Testis (tissue), 3 donors: ENCODE results near the gene CALR. TPM values are rescaled to one million over a fixed set of nuclear protein-coding genes. Genes with fewer than 3 reads are reported as not detected.

Experiments
- DNase-seq: peaks from one replicate; pipeline ENCODE4 v3.0.0-alpha.2; 2019
- H3K27ac ChIP-seq, 2 donors: fragments of 200-600 bp; sonication (generic); one replicate each; pipeline ENCODE4 v1.5.1; 2019
- H3K27me3 ChIP-seq: fragments of 200-600 bp; sonication (generic); one replicate; pipeline ENCODE4 v1.5.1; 2019
- H3K36me3 ChIP-seq: fragments of 200-600 bp; sonication (generic); one replicate; pipeline ENCODE4 v1.5.1; 2017; ENCODE audit warnings: low read depth; ENCODE audit errors: missing control alignments
- H3K4me1 ChIP-seq: fragments of 200-600 bp; sonication (generic); one replicate; pipeline ENCODE4 v1.5.1; 2019
- H3K4me3 ChIP-seq, 2 donors: fragments of 200-600 bp; sonication (generic); one replicate each; pipeline ENCODE4 v1.5.1; 2017 to 2019
- H3K9me3 ChIP-seq: fragments of 200-600 bp; sonication (generic); one replicate; pipeline ENCODE4 v1.5.1; 2017
- POLR2A ChIP-seq: fragments of 450-650 bp; IDR thresholded peaks from one replicate; pipeline ENCODE4 v1.6.1; 2017; ENCODE audit warnings: antibody characterized with exemption, mild to moderate bottlenecking, moderate library complexity
- WGBS, 2 donors: methylation state at CpG; one replicate each; pipeline ENCODE4 v1.1.5; 2018; 5-methylcytosine and 5-hydroxymethylcytosine counted together
- intact Hi-C: fragments of 100-400 bp; cut with DNase I; formaldehyde crosslinking; loops from one replicate; pipeline ENCODE4 v1.15.1; 2023; ENCODE audit warnings: low total_unique reads
- polyA plus RNA-seq: library from polyadenylated mRNA; stranded (reverse); fragments of 350-450 nt; fragmentation: Illumina TruSeq; extraction: RNeasy Lipid Tissue Mini Kit (QIAGEN cat#74804); gene quantifications from one replicate; pipeline ENCODE4 v1.2.3, GENCODE V29; 2014; ENCODE audit warnings: low read depth, low replicate concordance; ENCODE audit not compliant: insufficient read depth
- total RNA-seq, 2 donors: library from RNA; depleted of rRNA; stranded (reverse); fragments of >200 nt; gene quantifications; one replicate each; pipeline ENCODE4 v1.2.3, GENCODE V29; 2016
- TF ChIP-seq, protein P1 (sequence below), 3 experiments: fragments of 450-650 bp in 2 of 3; fragments of 200-600 bp in 1 of 3; sonication (generic) in 1 of 3; IDR thresholded peaks; one replicate each; pipeline ENCODE4 v1.5.1; 2016 to 2019; ENCODE audit warnings: antibody characterized with exemption in 3 of 3, mild to moderate bottlenecking in 2 of 3, moderate library complexity in 1 of 3

The CALR gene
- total and polyA plus RNA-seq, 3 donors from 2014 or later: 389 to 538 (median 467) TPM

DNA sequence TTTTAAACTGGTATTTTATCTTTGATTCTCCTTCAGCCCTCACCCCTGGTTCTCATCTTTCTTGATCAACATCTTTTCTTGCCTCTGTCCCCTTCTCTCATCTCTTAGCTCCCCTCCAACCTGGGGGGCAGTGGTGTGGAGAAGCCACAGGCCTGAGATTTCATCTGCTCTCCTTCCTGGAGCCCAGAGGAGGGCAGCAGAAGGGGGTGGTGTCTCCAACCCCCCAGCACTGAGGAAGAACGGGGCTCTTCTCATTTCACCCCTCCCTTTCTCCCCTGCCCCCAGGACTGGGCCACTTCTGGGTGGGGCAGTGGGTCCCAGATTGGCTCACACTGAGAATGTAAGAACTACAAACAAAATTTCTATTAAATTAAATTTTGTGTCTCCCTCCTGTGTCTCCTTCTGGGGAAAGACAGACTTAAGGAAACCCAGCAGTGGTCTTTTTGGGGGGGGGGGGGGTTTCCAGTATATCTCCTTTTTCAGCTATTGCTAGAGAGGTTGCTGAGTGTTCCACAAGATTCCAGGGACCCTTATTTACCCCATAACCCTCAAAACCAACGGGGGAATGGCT lies 5.8 kb downstream of the CALR start:
- no peak for DNase-seq
- Histone ChIP-seq H3K4me1 (peaks cover 19% of the 10 kb centered on the region), H3K36me3 (no peaks in the 10 kb centered on the region), H3K4me3 (no peak overlapping the region), H3K27ac (peak overlapping the region; percentile 94 to 95), H3K27me3 (no peaks in the 10 kb centered on the region), H3K9me3 (no peaks in the 10 kb centered on the region)
- intact Hi-C loops: no loop called here
- TF ChIP-seq POLR2A: no peak
- TF ChIP-seq, protein P1, sequence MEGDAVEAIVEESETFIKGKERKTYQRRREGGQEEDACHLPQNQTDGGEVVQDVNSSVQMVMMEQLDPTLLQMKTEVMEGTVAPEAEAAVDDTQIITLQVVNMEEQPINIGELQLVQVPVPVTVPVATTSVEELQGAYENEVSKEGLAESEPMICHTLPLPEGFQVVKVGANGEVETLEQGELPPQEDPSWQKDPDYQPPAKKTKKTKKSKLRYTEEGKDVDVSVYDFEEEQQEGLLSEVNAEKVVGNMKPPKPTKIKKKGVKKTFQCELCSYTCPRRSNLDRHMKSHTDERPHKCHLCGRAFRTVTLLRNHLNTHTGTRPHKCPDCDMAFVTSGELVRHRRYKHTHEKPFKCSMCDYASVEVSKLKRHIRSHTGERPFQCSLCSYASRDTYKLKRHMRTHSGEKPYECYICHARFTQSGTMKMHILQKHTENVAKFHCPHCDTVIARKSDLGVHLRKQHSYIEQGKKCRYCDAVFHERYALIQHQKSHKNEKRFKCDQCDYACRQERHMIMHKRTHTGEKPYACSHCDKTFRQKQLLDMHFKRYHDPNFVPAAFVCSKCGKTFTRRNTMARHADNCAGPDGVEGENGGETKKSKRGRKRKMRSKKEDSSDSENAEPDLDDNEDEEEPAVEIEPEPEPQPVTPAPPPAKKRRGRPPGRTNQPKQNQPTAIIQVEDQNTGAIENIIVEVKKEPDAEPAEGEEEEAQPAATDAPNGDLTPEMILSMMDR (IDR thresholded peaks at IDR 0.05): no peak
- 70 to 75% methylated on average over 2 of the region's 2 CpGs for WGBS, 2 donors

- H3K9me3 ChIP-seq: no peaks in the 10 kb centered on the region
- TF ChIP-seq, protein P1 (IDR thresholded peaks at IDR 0.05): peak in 1 of 3 experiments; percentile 8
- no peak for TF ChIP-seq POLR2A
- intact Hi-C loops: no loop called here
- peaks cover 7% of the 10 kb centered on the region for H3K4me1 ChIP-seq
- 1 to 22% methylated on average over 1 to 53 of the region's 62 CpGs for WGBS, 2 donors
- H3K36me3 ChIP-seq: no peaks in the 10 kb centered on the region
- H3K27ac ChIP-seq: peak within 1 kb of the TSS; percentile 94 to 95
- H3K4me3 ChIP-seq: peak within 1 kb of the TSS; percentile 98
- DNase-seq: peak; percentile 98
- no peaks in the 10 kb centered on the region for H3K27me3 ChIP-seq
These were observed 7.2 kb downstream of the CALR start, which contains the start of gene RAD23A for GRCh38 chr19:12945479-12946091. Gene RAD23A, plus strand, starts transcription at chr19:12945862. Its CDS starts 87 bp downstream, at chr19:12945949.

- H3K27ac ChIP-seq: peak overlapping the region; percentile 94 to 95
- peak overlapping the region; percentile 98 for H3K4me3 ChIP-seq
- no peaks in the 10 kb centered on the region for H3K36me3 ChIP-seq
- TF ChIP-seq, protein P1 (IDR thresholded peaks at IDR 0.05): no peak
- no peak for TF ChIP-seq POLR2A
- no peaks in the 10 kb centered on the region for H3K9me3 ChIP-seq
- 1% methylated on average over 17 to 40 of the region's 40 CpGs for WGBS, 2 donors
- H3K27me3 ChIP-seq: no peaks in the 10 kb centered on the region
- H3K4me1 ChIP-seq: peaks cover 7% of the 10 kb centered on the region
- intact Hi-C loops: no loop called here
- DNase-seq: peak; percentile 68
These were observed 7.8 kb downstream of the CALR start for GRCh38 chr19:12946092-12946721.

GRCh38 chr19:12946731-12947496 lies 8.5 kb downstream of the CALR start:
- intact Hi-C loops: no loop called here
- H3K27ac ChIP-seq: peak overlapping the region; percentile 94 to 95
- no peak for TF ChIP-seq POLR2A
- TF ChIP-seq, protein P1 (IDR thresholded peaks at IDR 0.05): no peak
- WGBS, 2 donors: 54 to 57% methylated on average over 14 of the region's 14 CpGs
- H3K36me3 ChIP-seq: no peaks in the 10 kb centered on the region
- H3K4me1 ChIP-seq: peaks cover 7% of the 10 kb centered on the region
- peak overlapping the region; percentile 98 for H3K4me3 ChIP-seq
- no peak for DNase-seq
- H3K27me3 ChIP-seq: no peaks in the 10 kb centered on the region
- H3K9me3 ChIP-seq: no peaks in the 10 kb centered on the region
